ENCODE results near the gene SAPCD2.

The SAPCD2 gene

GRCh38 chr9:137058521-137059234 is 11.7 kb downstream of the SAPCD2 start:
- CTCF ChIA-PET, result interaction anchor here (1.0 to 1.2 kb wide), 2 partner anchors 9 to 12 kb away, joined by 3 to 8 read pairs; partner anchors contain the start of gene SAPCD2
- POLR2A ChIA-PET, result interaction anchor here (0.8 kb wide), 2 partner anchors 11 to 67 kb away, joined by 3 read pairs; partner anchors contain the start of gene SAPCD2
- TF ChIP-seq SP1 (IDR thresholded peaks at IDR 0.05) (no peak), TARDBP (IDR thresholded peaks at IDR 0.05) (no peak), PKNOX1 (IDR thresholded peaks at IDR 0.05) (no peak), ARNT (IDR thresholded peaks at IDR 0.05) (no peak), FOXA1 (IDR thresholded peaks at IDR 0.05) (no peak), L3MBTL2 (conservative IDR thresholded peaks at IDR 0.05) (no peak), NFRKB (IDR thresholded peaks at IDR 0.05) (no peak), FOXK2 (IDR thresholded peaks at IDR 0.05) (no peak), LEF1 (IDR thresholded peaks at IDR 0.05; ENCODE audit: borderline replicate concordance) (no peak), CTBP1 (IDR thresholded peaks at IDR 0.05; ENCODE audit: borderline replicate concordance) (no peak), ELF4 (IDR thresholded peaks at IDR 0.05) (no peak), BHLHE40 (IDR thresholded peaks at IDR 0.05; ENCODE audit: borderline replicate concordance) (no peak), ZNF384 (IDR thresholded peaks at IDR 0.05) (no peak), FOXM1 (IDR thresholded peaks at IDR 0.05; ENCODE audit: borderline replicate concordance) (no peak), SUZ12 (IDR thresholded peaks at IDR 0.05) (no peak), HDGF (IDR thresholded peaks at IDR 0.05; ENCODE audit: borderline replicate concordance) (no peak)
- DNase-seq (ENCODE audit: extremely low spot score), result no peak

- POLR2A ChIA-PET, result interaction anchor here (0.8 to 2.3 kb wide), 2 partner anchors 13 to 29 kb away, joined by 3 to 8 read pairs; partner anchors contain the start of genes MAN1B1 and SAPCD2
- no peak for TF ChIP-seq SUZ12 (IDR thresholded peaks at IDR 0.05)
- CTCF ChIA-PET, result interaction anchor here (1.2 kb wide), 1 partner anchor 13 kb away, joined by 8 read pairs; the partner anchor contains the start of gene SAPCD2
- no peak for DNase-seq (ENCODE audit: extremely low spot score)
These were observed 12.8 kb downstream of the SAPCD2 start for GRCh38 chr9:137057545-137057944.

- no peak for TF ChIP-seq ARNT (IDR thresholded peaks at IDR 0.05)
- TF ChIP-seq HDGF (IDR thresholded peaks at IDR 0.05; ENCODE audit: borderline replicate concordance), result no peak
- no peak for TF ChIP-seq ELF4 (IDR thresholded peaks at IDR 0.05)
These were observed 13.5 kb downstream of the SAPCD2 start for GRCh38 chr9:137056739-137057415.

GRCh38 chr9:137055385-137056364 is 14.7 kb downstream of the SAPCD2 start:
- POLR2A ChIA-PET, result interaction anchor here (2.3 kb wide), 1 partner anchor 31 kb away, joined by 8 read pairs; the partner anchor contains the start of gene MAN1B1
- DNase-seq (ENCODE audit: extremely low spot score), result no peak
- CTCF ChIA-PET, result interaction anchor here (0.6 to 1.8 kb wide), 4 partner anchors 8 to 249 kb away, joined by 3 to 9 read pairs (median 4); no protein-coding TSS in a partner anchor
- TF ChIP-seq BHLHE40 (IDR thresholded peaks at IDR 0.05; ENCODE audit: borderline replicate concordance) (no peak), PKNOX1 (IDR thresholded peaks at IDR 0.05) (no peak), ZNF384 (IDR thresholded peaks at IDR 0.05) (no peak), SP1 (IDR thresholded peaks at IDR 0.05) (no peak), FOXK2 (IDR thresholded peaks at IDR 0.05) (no peak), HDGF (IDR thresholded peaks at IDR 0.05; ENCODE audit: borderline replicate concordance) (no peak), LEF1 (IDR thresholded peaks at IDR 0.05; ENCODE audit: borderline replicate concordance) (no peak), FOXA1 (IDR thresholded peaks at IDR 0.05) (no peak), SUZ12 (IDR thresholded peaks at IDR 0.05) (no peak), CTBP1 (IDR thresholded peaks at IDR 0.05; ENCODE audit: borderline replicate concordance) (no peak), ELF4 (IDR thresholded peaks at IDR 0.05) (no peak), FOXM1 (IDR thresholded peaks at IDR 0.05; ENCODE audit: borderline replicate concordance) (no peak), L3MBTL2 (conservative IDR thresholded peaks at IDR 0.05) (no peak), NFRKB (IDR thresholded peaks at IDR 0.05) (no peak), TARDBP (IDR thresholded peaks at IDR 0.05) (no peak), ARNT (IDR thresholded peaks at IDR 0.05) (no peak)

More at GRCh38 chr9:137056739-137057415, 13.5 kb downstream of the SAPCD2 start:
- ChIA-PET CTCF (interaction anchor here (1.5 to 1.8 kb wide), 2 partner anchors 7 to 10 kb away, joined by 5 to 9 read pairs; no protein-coding TSS in a partner anchor), POLR2A (interaction anchor here (2.3 kb wide), 1 partner anchor 30 kb away, joined by 8 read pairs; the partner anchor contains the start of gene MAN1B1)
- DNase-seq (ENCODE audit: extremely low spot score), result no peak

- POLR2A ChIA-PET, result interaction anchor here (2.3 kb wide), 1 partner anchor 32 kb away, joined by 8 read pairs; the partner anchor contains the start of gene MAN1B1
These were observed 15.4 kb downstream of the SAPCD2 start for GRCh38 chr9:137054932-137055384.

More at GRCh38 chr9:137054932-137055384, 15.4 kb downstream of the SAPCD2 start:
- CTCF ChIA-PET, result interaction anchor here (0.6 to 1.8 kb wide), 4 partner anchors 8 to 250 kb away, joined by 3 to 9 read pairs (median 4); no protein-coding TSS in a partner anchor
- no peak for TF ChIP-seq CTBP1 (IDR thresholded peaks at IDR 0.05; ENCODE audit: borderline replicate concordance)
- TF ChIP-seq NFRKB (IDR thresholded peaks at IDR 0.05), result no peak
- no peak for TF ChIP-seq HDGF (IDR thresholded peaks at IDR 0.05; ENCODE audit: borderline replicate concordance)
- TF ChIP-seq TARDBP (IDR thresholded peaks at IDR 0.05), result no peak
- TF ChIP-seq FOXK2 (IDR thresholded peaks at IDR 0.05), result no peak
- DNase-seq (ENCODE audit: extremely low spot score), result no peak
